Esophagus muscularis mucosa (tissue), 4 donors: ENCODE data around the gene AURKA.

ENCODE experiments used
- CTCF ChIP-seq, 3 experiments: fragments of 200-600 bp in 2 of 3; fragments of 450-650 bp in 1 of 3; sonication (generic) in 2 of 3; IDR thresholded peaks; one replicate each; pipeline ENCODE4 v1.5.1; 2017 to 2019; ENCODE audit warnings: antibody characterized with exemption in 3 of 3, mild to moderate bottlenecking in 2 of 3, moderate library complexity in 1 of 3
- EP300 ChIP-seq: sonication (generic); formaldehyde crosslinking; IDR thresholded peaks from one replicate; pipeline ENCODE4 v1.6.1; 2017; ENCODE audit warnings: antibody characterized with exemption
- POLR2A ChIP-seq: fragments of 450-650 bp; IDR thresholded peaks from one replicate; pipeline ENCODE4 v1.6.1; 2017; ENCODE audit warnings: antibody characterized with exemption, moderate library complexity, mild to moderate bottlenecking, low read depth
- POLR2AphosphoS5 ChIP-seq, 2 donors: sonication (generic); formaldehyde crosslinking; IDR thresholded peaks; one replicate each; pipeline ENCODE4 v1.6.1; 2017; ENCODE audit warnings: antibody characterized with exemption in 2 of 2

GRCh38 chr20:56393653-56394052 lies 1.6 kb upstream of the AURKA start:
- TF ChIP-seq CTCF (IDR thresholded peaks at IDR 0.05) (no peak), POLR2AphosphoS5 (IDR thresholded peaks at IDR 0.05) (no peak), POLR2A (no peak), EP300 (no peak)
